Measurements from ENCODE around the gene ZBBX.

ZBBX gene

GRCh38 chr3:167305340-167305890, 74.7 kb downstream of the ZBBX start:
- DNase-seq, result no peak

GRCh38 chr3:167304077-167304476, 76.0 kb downstream of the ZBBX start:
- DNase-seq, result no peak

- DNase-seq, result no peak
Observed at GRCh38 chr3:167302678-167303077, 77.4 kb downstream of the ZBBX start.

GRCh38 chr3:167300207-167300606, 79.9 kb downstream of the ZBBX start:
- no peak for DNase-seq

GRCh38 chr3:167289435-167289834, 90.7 kb downstream of the ZBBX start:
- DNase-seq, result no peak

GRCh38 chr3:167288737-167289136, 91.4 kb downstream of the ZBBX start:
- no peak for DNase-seq

- no peak for DNase-seq
Observed at GRCh38 chr3:167287308-167287707, 92.8 kb downstream of the ZBBX start.

- DNase-seq, result no peak
Observed at GRCh38 chr3:167274141-167274874, 105.8 kb downstream of the ZBBX start.

GRCh38 chr3:167253037-167253436, 127.1 kb downstream of the ZBBX start:
- no peak for DNase-seq

GRCh38 chr3:167251678-167252077, 128.4 kb downstream of the ZBBX start:
- no peak for DNase-seq

- no peak for DNase-seq
Observed at GRCh38 chr3:167246252-167246651, 133.8 kb downstream of the ZBBX start.

- no peak for DNase-seq
Observed at GRCh38 chr3:167241048-167241845, 138.8 kb downstream of the ZBBX start.

GRCh38 chr3:167228135-167228534, 152.0 kb downstream of the ZBBX start:
- no peak for DNase-seq

- DNase-seq, result no peak
Observed at GRCh38 chr3:167225821-167226220, 154.3 kb downstream of the ZBBX start.

- no peak for DNase-seq
Observed at GRCh38 chr3:167209011-167209410, 171.1 kb downstream of the ZBBX start.

GRCh38 chr3:167203062-167203461, 177.0 kb downstream of the ZBBX start:
- no peak for DNase-seq

GRCh38 chr3:167198949-167199600, 181.0 kb downstream of the ZBBX start:
- no peak for DNase-seq
